WTC11 (cell line): Measurements from ENCODE around the gene BUD13. TPM values are rescaled to one million over a fixed set of nuclear protein-coding genes. Genes with fewer than 3 reads are reported as not detected.

Experiments used
- ATAC-seq: fragments of 200-7000 bp; cut with Tn5 transposase; 2 replicates; pipeline ENCODE4 v1.10.0; 2021; ENCODE audit warnings: mild to moderate bottlenecking, moderate library complexity
- CTCF ChIA-PET: fragments of 300-600 bp; sonication (Branson Sonifier 250); formaldehyde crosslinking; loops from one replicate; lab custom pipeline; 2021; ENCODE audit warnings: antibody characterized with exemption; lab: Charles Lee
- POLR2A ChIA-PET: fragments of 350-600 bp; sonication (Branson Sonifier 250); formaldehyde crosslinking; loops from one replicate; lab custom pipeline; 2021; ENCODE audit warnings: antibody characterized with exemption; lab: Charles Lee
- DNase-seq: peaks from one replicate; pipeline ENCODE4 v3.0.0; 2021; ENCODE audit warnings: low spot score
- H3K27ac Mint-ChIP-seq: 2 replicates; pipeline ENCODE4 v1.8.0; 2021; ENCODE audit warnings: mixed read lengths
- H3K27me3 Mint-ChIP-seq: 2 replicates; pipeline ENCODE4 v1.8.0; 2021; ENCODE audit warnings: low read depth, mild to moderate bottlenecking, moderate library complexity, mixed read lengths
- H3K36me3 Mint-ChIP-seq: 2 replicates; pipeline ENCODE4 v1.8.0; 2021; ENCODE audit warnings: mixed read lengths
- H3K4me1 Mint-ChIP-seq: 2 replicates; pipeline ENCODE4 v1.8.0; 2022; ENCODE audit warnings: mixed read lengths
- H3K4me3 Mint-ChIP-seq: 2 replicates; pipeline ENCODE4 v1.8.0; 2021; ENCODE audit warnings: mild to moderate bottlenecking, moderate library complexity, mixed read lengths
- H3K9me3 Mint-ChIP-seq: 2 replicates; pipeline ENCODE4 v1.8.0; 2021; ENCODE audit warnings: mixed read lengths
- ARID4B ChIP-seq: sonication (generic); formaldehyde crosslinking; IDR thresholded peaks from 2 replicates; pipeline ENCODE4 v1.8.0; 2023; ENCODE audit warnings: missing genetic modification reagents, mild to moderate bottlenecking, borderline replicate concordance
- ATF2 ChIP-seq: sonication (generic); formaldehyde crosslinking; IDR thresholded peaks from 2 replicates; pipeline ENCODE4 v1.8.1; 2022; ENCODE audit warnings: low read depth, missing genetic modification reagents, borderline replicate concordance
- E2F1 ChIP-seq: sonication (generic); formaldehyde crosslinking; IDR thresholded peaks from 2 replicates; pipeline ENCODE4 v1.8.0; 2022; ENCODE audit warnings: mild to moderate bottlenecking, missing genetic modification reagents
- ELF4 ChIP-seq: sonication (generic); formaldehyde crosslinking; IDR thresholded peaks from 2 replicates; pipeline ENCODE4 v1.8.1; 2022; ENCODE audit warnings: low read depth, mild to moderate bottlenecking, moderate library complexity, missing genetic modification reagents
- ESRRA ChIP-seq: sonication (generic); formaldehyde crosslinking; IDR thresholded peaks from 2 replicates; pipeline ENCODE4 v1.8.1; 2022; ENCODE audit warnings: mild to moderate bottlenecking, missing genetic modification reagents, borderline replicate concordance
- FOXJ3 ChIP-seq: sonication (generic); formaldehyde crosslinking; IDR thresholded peaks from 2 replicates; pipeline ENCODE4 v1.9.0; 2021; ENCODE audit warnings: missing genetic modification reagents, mild to moderate bottlenecking, borderline replicate concordance
- FOXP1 ChIP-seq: sonication (generic); formaldehyde crosslinking; IDR thresholded peaks from 2 replicates; pipeline ENCODE4 v1.8.0; 2022; ENCODE audit warnings: missing genetic modification reagents, mild to moderate bottlenecking, moderate library complexity, borderline replicate concordance
- GABPB1 ChIP-seq: sonication (generic); formaldehyde crosslinking; IDR thresholded peaks from 2 replicates; pipeline ENCODE4 v1.8.1; 2023; ENCODE audit warnings: mild to moderate bottlenecking, missing genetic modification reagents
- GTF2I ChIP-seq: fragments of 250-450 bp; sonication (Bioruptor Pico); conservative IDR thresholded peaks from 2 replicates; pipeline ENCODE4 v1.4.0; 2021; ENCODE audit warnings: mild to moderate bottlenecking
- HMGA2 ChIP-seq: fragments of 250-450 bp; sonication (Bioruptor Pico); IDR thresholded peaks from 2 replicates; pipeline ENCODE4 v1.4.0; 2021; ENCODE audit warnings: mild to moderate bottlenecking, moderate library complexity
- IRF2 ChIP-seq: sonication (generic); formaldehyde crosslinking; IDR thresholded peaks from 2 replicates; pipeline ENCODE4 v1.8.0; 2022; ENCODE audit warnings: low read depth, missing genetic modification reagents, borderline replicate concordance
- JAZF1 ChIP-seq: fragments of 250-450 bp; sonication (Bioruptor Pico); IDR thresholded peaks from 2 replicates; pipeline ENCODE4 v1.9.0; 2021; ENCODE audit warnings: moderate library complexity, mild to moderate bottlenecking, inconsistent platforms
- MLX ChIP-seq: sonication (generic); formaldehyde crosslinking; IDR thresholded peaks from 2 replicates; pipeline ENCODE4 v1.8.1; 2023; ENCODE audit warnings: mild to moderate bottlenecking, missing genetic modification reagents, moderate library complexity
- NFATC4 ChIP-seq: fragments of 250-450 bp; sonication (Bioruptor Pico); IDR thresholded peaks from 2 replicates; pipeline ENCODE4 v1.9.0; 2021; ENCODE audit warnings: mild to moderate bottlenecking
- NFE2L1 ChIP-seq: sonication (generic); formaldehyde crosslinking; IDR thresholded peaks from 2 replicates; pipeline ENCODE4 v1.8.1; 2023; ENCODE audit warnings: missing genetic modification reagents
- RELA ChIP-seq: sonication (generic); formaldehyde crosslinking; IDR thresholded peaks from 2 replicates; pipeline ENCODE4 v1.8.1; 2022; ENCODE audit warnings: missing genetic modification reagents, mild to moderate bottlenecking, borderline replicate concordance
- SMAD4 ChIP-seq: sonication (generic); formaldehyde crosslinking; IDR thresholded peaks from 2 replicates; pipeline ENCODE4 v1.8.0; 2022; ENCODE audit warnings: mild to moderate bottlenecking, missing genetic modification reagents
- TCF7 ChIP-seq: sonication (generic); formaldehyde crosslinking; IDR thresholded peaks from 2 replicates; pipeline ENCODE4 v1.8.0; 2022; ENCODE audit warnings: mild to moderate bottlenecking, low read depth, missing genetic modification reagents, moderate library complexity
- ZBTB21 ChIP-seq: sonication (generic); formaldehyde crosslinking; IDR thresholded peaks from 2 replicates; pipeline ENCODE4 v1.8.1; 2023; ENCODE audit warnings: mild to moderate bottlenecking, missing genetic modification reagents, borderline replicate concordance
- ZNF232 ChIP-seq: sonication (generic); formaldehyde crosslinking; IDR thresholded peaks from 2 replicates; pipeline ENCODE4 v1.8.0; 2022; ENCODE audit warnings: mild to moderate bottlenecking, missing genetic modification reagents
- ZNF416 ChIP-seq: fragments of 250-450 bp; sonication (Bioruptor Pico); IDR thresholded peaks from 2 replicates; pipeline ENCODE4 v1.9.0; 2021; ENCODE audit warnings: mild to moderate bottlenecking, inconsistent platforms
- ZNF425 ChIP-seq: fragments of 250-450 bp; sonication (Bioruptor Pico); conservative IDR thresholded peaks from 2 replicates; pipeline ENCODE4 v1.9.0; 2021; ENCODE audit warnings: mild to moderate bottlenecking
- ZNF671 ChIP-seq: fragments of 250-450 bp; sonication (Bioruptor Pico); IDR thresholded peaks from 2 replicates; pipeline ENCODE4 v1.8.0; 2021; ENCODE audit warnings: mild to moderate bottlenecking
- ZSCAN18 ChIP-seq: fragments of 250-450 bp; sonication (Bioruptor Pico); IDR thresholded peaks from 2 replicates; pipeline ENCODE4 v2.1.2; 2022; ENCODE audit warnings: mild to moderate bottlenecking, moderate library complexity
- total RNA-seq: library from RNA; stranded (reverse); gene quantifications from 3 replicates; pipeline ENCODE4 v1.2.3, GENCODE V29; 2021

BUD13 gene
- total RNA-seq, 1 experiment from 2014 or later, result 20.7 TPM

GRCh38 chr11:116721988-116722387, 50.8 kb downstream of the BUD13 start:
- no peak for DNase-seq
- ChIA-PET CTCF (interaction anchor here (2.0 kb wide), 1 partner anchor 10 kb away, joined by 16 read pairs; no protein-coding TSS in a partner anchor), POLR2A (no interaction called here)
- ATAC-seq, result no peak
- no peaks in the 10 kb centered on the region for H3K36me3 Mint-ChIP-seq
- H3K9me3 Mint-ChIP-seq, result no peaks in the 10 kb centered on the region
- H3K4me1 Mint-ChIP-seq, result peaks cover 6% of the 10 kb centered on the region
- peaks cover 5% of the 10 kb centered on the region for H3K27me3 Mint-ChIP-seq
- H3K27ac Mint-ChIP-seq, result no peak overlapping the region
- H3K4me3 Mint-ChIP-seq, result no peak overlapping the region
- TF ChIP-seq ZNF416 (CRISPR knock-in tag) (no peak), TCF7 (CRISPR knock-in tag) (no peak), GABPB1 (CRISPR knock-in tag) (no peak), NFE2L1 (CRISPR knock-in tag) (no peak), ZSCAN18 (CRISPR knock-in tag) (no peak), RELA (CRISPR knock-in tag) (no peak), SMAD4 (CRISPR knock-in tag) (no peak)

GRCh38 chr11:116720895-116721294, 51.9 kb downstream of the BUD13 start:
- H3K36me3 Mint-ChIP-seq, result no peaks in the 10 kb centered on the region
- no peaks in the 10 kb centered on the region for H3K9me3 Mint-ChIP-seq
- CTCF ChIA-PET, result interaction anchor here (1.0 to 1.5 kb wide), 3 partner anchors 10 to 13 kb away, joined by 3 to 6 read pairs (median 4); no protein-coding TSS in a partner anchor
- TF ChIP-seq ZNF671 (CRISPR knock-in tag) (no peak), ESRRA (CRISPR knock-in tag) (no peak), FOXJ3 (CRISPR knock-in tag) (no peak), E2F1 (CRISPR knock-in tag) (no peak), HMGA2 (CRISPR knock-in tag) (no peak), NFE2L1 (CRISPR knock-in tag) (no peak), GTF2I (CRISPR knock-in tag) (no peak), MLX (CRISPR knock-in tag) (no peak), ATF2 (no peak), NFATC4 (CRISPR knock-in tag) (no peak), ZNF425 (CRISPR knock-in tag) (no peak), ELF4 (no peak), IRF2 (CRISPR knock-in tag) (no peak), ZBTB21 (CRISPR knock-in tag) (no peak), JAZF1 (CRISPR knock-in tag) (no peak), ARID4B (CRISPR knock-in tag) (no peak), FOXP1 (CRISPR knock-in tag) (no peak), ZNF232 (no peak)

More at GRCh38 chr11:116720895-116721294, 51.9 kb downstream of the BUD13 start:
- DNase-seq, result no peak
- H3K4me3 Mint-ChIP-seq, result no peak overlapping the region
- H3K4me1 Mint-ChIP-seq, result peaks cover 3% of the 10 kb centered on the region; the same call in 1 of the 2 replicates
- POLR2A ChIA-PET, result no interaction called here
- H3K27ac Mint-ChIP-seq, result no peak overlapping the region
- no peak for ATAC-seq
- peaks cover 5% of the 10 kb centered on the region for H3K27me3 Mint-ChIP-seq
